H9 (cell line): Measurements from ENCODE around the gene SMU1. TPM values are rescaled to one million over a fixed set of nuclear protein-coding genes. Genes with fewer than 3 reads are reported as not detected.
"Not testable (repeated sequence)": the region's sequence is repeated elsewhere in the genome, so short reads cannot be mapped to it uniquely, and the experiment has no call there.

ENCODE experiments used
- DNase-seq: peaks from one replicate; pipeline ENCODE4 v3.0.0-alpha.2; 2017
- H2AFZ ChIP-seq: one replicate; pipeline ENCODE4 v1.6.1; 2013; ENCODE audit warnings: mild to moderate bottlenecking, low read length, control low read depth, moderate library complexity
- H2AK5ac ChIP-seq: 2 replicates; pipeline ENCODE4 v1.6.1; 2013; ENCODE audit warnings: low read length, control low read depth, mixed read lengths; ENCODE audit not compliant: insufficient read length
- H2BK120ac ChIP-seq: one replicate; pipeline ENCODE4 v1.6.1; 2013; ENCODE audit warnings: low read depth, mild to moderate bottlenecking, low read length, control low read depth, inconsistent platforms; ENCODE audit not compliant: poor library complexity, severe bottlenecking
- H2BK12ac ChIP-seq: 2 replicates; pipeline ENCODE4 v1.6.1; 2013; ENCODE audit warnings: low read length, control low read depth, mixed read lengths, low read depth; ENCODE audit not compliant: insufficient read length
- H2BK15ac ChIP-seq: 2 replicates; pipeline ENCODE4 v1.6.1; 2013; ENCODE audit warnings: low read depth, low read length, control low read depth
- H2BK20ac ChIP-seq: one replicate; pipeline ENCODE4 v1.6.1; 2013; ENCODE audit warnings: low read depth, mild to moderate bottlenecking, low read length, control low read depth, inconsistent platforms; ENCODE audit not compliant: poor library complexity, severe bottlenecking
- H2BK5ac ChIP-seq: 2 replicates; pipeline ENCODE4 v1.6.1; 2013; ENCODE audit warnings: low read length, control low read depth, mixed read lengths; ENCODE audit not compliant: insufficient read length
- H3K14ac ChIP-seq: 2 replicates; pipeline ENCODE4 v1.6.1; 2013; ENCODE audit warnings: low read length, control low read depth; ENCODE audit not compliant: insufficient read depth
- H3K18ac ChIP-seq: 2 replicates; pipeline ENCODE4 v1.6.1; 2013; ENCODE audit warnings: low read depth, mild to moderate bottlenecking, mixed read lengths, low read length, control low read depth; ENCODE audit not compliant: insufficient read length
- H3K23ac ChIP-seq: 2 replicates; pipeline ENCODE4 v1.6.1; 2013; ENCODE audit warnings: low read length, control low read depth, mixed read lengths, low read depth; ENCODE audit not compliant: insufficient read length
- H3K23me2 ChIP-seq: 2 replicates; pipeline ENCODE4 v1.6.1; 2013; ENCODE audit warnings: low read depth, mild to moderate bottlenecking, mixed read lengths, low read length, control low read depth; ENCODE audit not compliant: insufficient read length, poor library complexity, severe bottlenecking
- H3K27ac ChIP-seq: 2 replicates; pipeline ENCODE4 v1.5.1; 2013; ENCODE audit warnings: low read length, control low read depth, mixed read lengths, low read depth; ENCODE audit not compliant: insufficient read length
- H3K27me3 ChIP-seq: 2 replicates; pipeline ENCODE4 v1.6.1; 2013; ENCODE audit warnings: low read length, control low read depth, inconsistent platforms; ENCODE audit not compliant: insufficient read depth
- H3K4ac ChIP-seq: 2 replicates; pipeline ENCODE4 v1.6.1; 2013; ENCODE audit warnings: low read depth, mild to moderate bottlenecking, control low read depth, inconsistent platforms, low read length, moderate library complexity
- H3K4me1 ChIP-seq: 2 replicates; pipeline ENCODE4 v1.6.1; 2013; ENCODE audit warnings: low read length, control low read depth, inconsistent platforms; ENCODE audit not compliant: insufficient read depth
- H3K4me2 ChIP-seq: 2 replicates; pipeline ENCODE4 v1.6.1; 2013; ENCODE audit warnings: low read length, control low read depth, mixed read lengths; ENCODE audit not compliant: insufficient read length, insufficient read depth
- H3K56ac ChIP-seq: 2 replicates; pipeline ENCODE4 v1.6.1; 2013; ENCODE audit warnings: low read depth, mild to moderate bottlenecking, mixed read lengths, low read length, control low read depth; ENCODE audit not compliant: insufficient read length
- H3K79me1 ChIP-seq: 2 replicates; pipeline ENCODE4 v1.6.1; 2013; ENCODE audit warnings: low read depth, mild to moderate bottlenecking, moderate library complexity, low read length, control low read depth, inconsistent platforms; ENCODE audit not compliant: insufficient read depth, poor library complexity, severe bottlenecking
- H3K79me2 ChIP-seq: 2 replicates; pipeline ENCODE4 v1.6.1; 2013; ENCODE audit warnings: low read length, control low read depth, inconsistent platforms; ENCODE audit not compliant: insufficient read depth
- H3K9ac ChIP-seq: 2 replicates; pipeline ENCODE4 v1.6.1; 2013; ENCODE audit warnings: low read length, control low read depth, mixed read lengths; ENCODE audit not compliant: insufficient read length; ENCODE audit errors: extremely low read depth
- H3K9me3 ChIP-seq: one replicate; pipeline ENCODE4 v1.6.1; 2013; ENCODE audit warnings: low read depth, low read length, inconsistent platforms; ENCODE audit not compliant: control insufficient read depth
- H3T11ph ChIP-seq: one replicate; pipeline ENCODE4 v1.6.1; 2013; ENCODE audit warnings: mild to moderate bottlenecking, low read length, control low read depth, inconsistent platforms
- H4K20me1 ChIP-seq: one replicate; pipeline ENCODE4 v1.6.1; 2013; ENCODE audit not compliant: control insufficient read depth, insufficient read length, insufficient read depth
- H4K5ac ChIP-seq: 2 replicates; pipeline ENCODE4 v1.6.1; 2013; ENCODE audit warnings: low read depth, mild to moderate bottlenecking, mixed read lengths, low read length, control low read depth; ENCODE audit not compliant: insufficient read length
- H4K8ac ChIP-seq: replicated peaks from 2 replicates; pipeline ENCODE4 v1.6.1; 2013; ENCODE audit warnings: low read length, control low read depth, mixed read lengths, low read depth; ENCODE audit not compliant: insufficient read length
- H4K91ac ChIP-seq: 2 replicates; pipeline ENCODE4 v1.6.1; 2013; ENCODE audit warnings: low read depth, mild to moderate bottlenecking, moderate library complexity, mixed read lengths, low read length, control low read depth; ENCODE audit not compliant: insufficient read length
- H3K27ac Mint-ChIP-seq, 3 experiments: 2 replicates in 2 of 3; 3 replicates in 1 of 3; pipeline ENCODE4 v1.8.0; 2020 to 2021; ENCODE audit warnings: mixed read lengths in 3 of 3, mild to moderate bottlenecking in 1 of 3, moderate library complexity in 1 of 3
- H3K27me3 Mint-ChIP-seq: 2 replicates; pipeline ENCODE4 v1.8.0; 2021; ENCODE audit warnings: low read depth, mild to moderate bottlenecking, moderate library complexity, mixed read lengths
- H3K36me3 Mint-ChIP-seq, 3 experiments: 2 replicates in 2 of 3; 3 replicates in 1 of 3; pipeline ENCODE4 v1.8.0; 2020 to 2021; ENCODE audit warnings: low read depth in 3 of 3, mixed read lengths in 3 of 3; ENCODE audit not compliant: insufficient read depth in 1 of 3
- H3K4me1 Mint-ChIP-seq, 2 experiments: 2 replicates each; pipeline ENCODE4 v1.8.0; 2020; ENCODE audit warnings: mixed read lengths in 2 of 2
- H3K4me3 Mint-ChIP-seq, 2 experiments: 2 replicates in 1 of 2; 3 replicates in 1 of 2; pipeline ENCODE4 v1.8.0; 2020 to 2021; ENCODE audit warnings: mild to moderate bottlenecking in 2 of 2, mixed read lengths in 2 of 2, moderate library complexity in 1 of 2
- H3K9me3 Mint-ChIP-seq, 2 experiments: 2 replicates in 1 of 2; 3 replicates in 1 of 2; pipeline ENCODE4 v1.8.0; 2020; ENCODE audit warnings: mild to moderate bottlenecking in 2 of 2, mixed read lengths in 2 of 2, moderate library complexity in 1 of 2
- WGBS: extraction: QIAGEN DNeasy Blood & Tissue Kit; methylation state at CpG from one replicate; pipeline ENCODE4 v1.1.7; 2013; ENCODE audit warnings: missing lambda C conversion rate, low lambda C conversion rate, mixed read lengths; ENCODE audit not compliant: insufficient read length; ENCODE audit errors: extremely low coverage; 5-methylcytosine and 5-hydroxymethylcytosine counted together
- total RNA-seq: library from RNA; stranded (reverse); gene quantifications from 2 replicates; pipeline ENCODE4 v1.2.1, GENCODE V29; 2021
- TF ChIP-seq, protein P1 (sequence below): fragments of 200-600 bp; sonication (generic); conservative IDR thresholded peaks from 3 replicates; pipeline ENCODE4 v1.8.0; 2021; ENCODE audit warnings: antibody characterized with exemption, mild to moderate bottlenecking

Gene SMU1
- total RNA-seq, 1 experiment from 2014 or later, result 26.9 TPM

DNA sequence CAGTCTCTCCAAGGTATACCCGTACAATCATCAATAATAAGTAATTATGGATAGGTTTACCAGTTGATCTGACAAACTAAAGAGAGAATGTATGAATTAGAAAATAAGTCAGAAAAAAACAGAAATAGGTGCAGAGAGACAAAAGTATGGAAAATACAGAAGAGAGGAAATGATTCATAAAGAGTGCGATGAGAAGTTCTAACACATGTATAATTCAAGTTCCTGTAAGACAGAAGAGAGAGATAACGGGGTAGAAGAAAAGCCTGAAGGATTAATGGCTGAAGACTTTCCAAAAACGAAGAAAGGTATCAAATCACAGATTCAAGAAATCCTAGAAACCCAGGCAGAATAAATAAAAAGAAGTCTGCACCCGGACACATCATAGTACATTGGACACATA lies 16.2 kb upstream of the SMU1 start:
- H2BK12ac ChIP-seq, result no peak overlapping the region
- WGBS, result no CpG with 5 or more reads among the region's 5 CpGs
- H3K23ac ChIP-seq, result no peak overlapping the region
- H3K23me2 ChIP-seq, result no peaks in the 10 kb centered on the region
- no peak overlapping the region for H2AFZ ChIP-seq
- H2AK5ac ChIP-seq, result no peak overlapping the region
- Mint-ChIP-seq H3K27me3 (peaks cover 26% of the 10 kb centered on the region), H3K4me1 (no peaks in the 10 kb centered on the region), H3K36me3 (no peaks in the 10 kb centered on the region), H3K9me3 (peaks cover 0 to 3% of the 10 kb centered on the region in 2 experiments; a peak in 2 of 5 replicates), H3K27ac (no peak overlapping the region), H3K4me3 (no peak overlapping the region)
- no peaks in the 10 kb centered on the region for H3K79me1 ChIP-seq
- no peak overlapping the region for H2BK120ac ChIP-seq
- no peak overlapping the region for H3K4ac ChIP-seq
- H4K8ac ChIP-seq, result no peak overlapping the region
- H3K4me2 ChIP-seq, result no peak overlapping the region
- H3K27me3 ChIP-seq, result no peaks in the 10 kb centered on the region
- H4K91ac ChIP-seq, result no peak overlapping the region
- H2BK15ac ChIP-seq, result no peak overlapping the region
- H3K9ac ChIP-seq, result no peak overlapping the region
- no peak overlapping the region for H2BK5ac ChIP-seq
- no peaks in the 10 kb centered on the region for H3K9me3 ChIP-seq
- H4K20me1 ChIP-seq, result no peaks in the 10 kb centered on the region
- no peak overlapping the region for H2BK20ac ChIP-seq
- no peaks in the 10 kb centered on the region for H3K79me2 ChIP-seq
- H3K27ac ChIP-seq, result no peak overlapping the region
- no peaks in the 10 kb centered on the region for H3K4me1 ChIP-seq
- H3T11ph ChIP-seq, result no peak overlapping the region
- no peak overlapping the region for H4K5ac ChIP-seq
- TF ChIP-seq, protein P1, sequence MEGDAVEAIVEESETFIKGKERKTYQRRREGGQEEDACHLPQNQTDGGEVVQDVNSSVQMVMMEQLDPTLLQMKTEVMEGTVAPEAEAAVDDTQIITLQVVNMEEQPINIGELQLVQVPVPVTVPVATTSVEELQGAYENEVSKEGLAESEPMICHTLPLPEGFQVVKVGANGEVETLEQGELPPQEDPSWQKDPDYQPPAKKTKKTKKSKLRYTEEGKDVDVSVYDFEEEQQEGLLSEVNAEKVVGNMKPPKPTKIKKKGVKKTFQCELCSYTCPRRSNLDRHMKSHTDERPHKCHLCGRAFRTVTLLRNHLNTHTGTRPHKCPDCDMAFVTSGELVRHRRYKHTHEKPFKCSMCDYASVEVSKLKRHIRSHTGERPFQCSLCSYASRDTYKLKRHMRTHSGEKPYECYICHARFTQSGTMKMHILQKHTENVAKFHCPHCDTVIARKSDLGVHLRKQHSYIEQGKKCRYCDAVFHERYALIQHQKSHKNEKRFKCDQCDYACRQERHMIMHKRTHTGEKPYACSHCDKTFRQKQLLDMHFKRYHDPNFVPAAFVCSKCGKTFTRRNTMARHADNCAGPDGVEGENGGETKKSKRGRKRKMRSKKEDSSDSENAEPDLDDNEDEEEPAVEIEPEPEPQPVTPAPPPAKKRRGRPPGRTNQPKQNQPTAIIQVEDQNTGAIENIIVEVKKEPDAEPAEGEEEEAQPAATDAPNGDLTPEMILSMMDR, result no peak
- no peak overlapping the region for H3K14ac ChIP-seq
- no peak overlapping the region for H3K18ac ChIP-seq
- no peak for DNase-seq
- no peak overlapping the region for H3K56ac ChIP-seq

DNA sequence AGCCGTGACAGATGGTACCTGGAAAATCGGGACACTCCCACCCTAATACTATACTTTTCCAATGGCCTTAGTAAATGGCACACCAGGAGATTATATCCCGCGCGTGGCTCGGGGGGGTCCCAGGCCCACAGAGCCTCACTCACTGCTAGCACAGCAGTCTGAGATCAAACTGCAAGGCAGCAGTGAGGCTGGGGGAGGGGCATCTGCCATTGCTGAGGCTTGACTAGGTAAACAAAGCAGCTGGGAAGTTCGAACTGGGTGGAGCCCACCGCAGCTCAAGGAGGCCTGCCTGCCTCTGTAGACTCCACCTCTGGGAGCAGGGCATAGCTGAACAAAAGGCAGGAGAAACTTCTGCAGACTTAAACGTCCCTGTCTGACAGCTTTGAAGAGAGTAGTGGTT lies 9.2 kb upstream of the SMU1 start:
- H3K27me3 ChIP-seq, H3K18ac ChIP-seq, H3K27ac Mint-ChIP-seq, H4K91ac ChIP-seq, H3K4me1 ChIP-seq, H4K20me1 ChIP-seq, H3K36me3 Mint-ChIP-seq, H3K4me3 Mint-ChIP-seq, H2BK5ac ChIP-seq, H3K14ac ChIP-seq, H3K9me3 ChIP-seq, H2BK12ac ChIP-seq, H4K8ac ChIP-seq, H3K27ac ChIP-seq, H3K79me2 ChIP-seq, H3T11ph ChIP-seq, H3K79me1 ChIP-seq, H2AFZ ChIP-seq, DNase-seq, H4K5ac ChIP-seq, H2AK5ac ChIP-seq, H3K4me2 ChIP-seq, H3K4me1 Mint-ChIP-seq, H3K4ac ChIP-seq, H3K9ac ChIP-seq, H2BK15ac ChIP-seq, H2BK120ac ChIP-seq, H3K23me2 ChIP-seq, H3K56ac ChIP-seq, H2BK20ac ChIP-seq, H3K23ac ChIP-seq: not testable (repeated sequence)
- H3K9me3 Mint-ChIP-seq, result peaks cover 14 to 20% of the 10 kb centered on the region in 2 experiments
- WGBS, result no CpG with 5 or more reads among the region's 9 CpGs
- H3K27me3 Mint-ChIP-seq, result peaks cover 41% of the 10 kb centered on the region
